Ovary (tissue), 9 donors: ENCODE results near the gene FCHSD1. TPM values are rescaled to one million over a fixed set of nuclear protein-coding genes. Genes with fewer than 3 reads are reported as not detected.

Experiments
- DNase-seq, 5 donors: peaks; one replicate each; pipeline ENCODE4 v3.0.0-alpha.2; 2019 to 2020
- H3K27ac ChIP-seq, 2 donors: fragments of 200-600 bp; one replicate each; pipeline versions ENCODE4 v1.5.1 to v1.8.0; 2019 to 2022
- H3K27me3 ChIP-seq: fragments of 200-600 bp; one replicate; pipeline ENCODE4 v1.8.0; 2022
- H3K36me3 ChIP-seq: fragments of 200-600 bp; sonication (generic); one replicate; pipeline ENCODE4 v1.5.1; 2019
- H3K4me1 ChIP-seq: one replicate; pipeline ENCODE4 v1.8.1; 2013; ENCODE audit warnings: mild to moderate bottlenecking, moderate library complexity; ENCODE audit not compliant: insufficient read depth
- H3K4me3 ChIP-seq: fragments of 200-600 bp; sonication (generic); one replicate; pipeline ENCODE4 v1.5.1; 2017
- H3K9me3 ChIP-seq, 2 donors: fragments of 200-600 bp in 1 of 2; sonication (generic) in 1 of 2; one replicate each; pipeline versions ENCODE4 v1.5.1 to v1.8.1; 2013 to 2019; ENCODE audit warnings: mild to moderate bottlenecking in 1 of 2, moderate library complexity in 1 of 2
- CTCF ChIP-seq, 3 donors: fragments of 450-650 bp in 2 of 3; fragments of 200-600 bp in 1 of 3; IDR thresholded peaks; one replicate each; pipeline versions ENCODE4 v1.5.1 to v1.8.0; 2016 to 2022; ENCODE audit warnings: antibody characterized with exemption in 3 of 3, mild to moderate bottlenecking in 1 of 3
- EP300 ChIP-seq: sonication (generic); formaldehyde crosslinking; IDR thresholded peaks from one replicate; pipeline ENCODE4 v1.6.1; 2017; ENCODE audit warnings: antibody characterized with exemption
- POLR2A ChIP-seq: fragments of 450-650 bp; IDR thresholded peaks from one replicate; pipeline ENCODE4 v1.6.1; 2017; ENCODE audit warnings: antibody characterized with exemption, mild to moderate bottlenecking, moderate library complexity
- WGBS, 3 donors: extraction: QIAGEN DNeasy Blood & Tissue Kit in 1 of 3; methylation state at CpG; one replicate each; pipeline versions ENCODE4 v1.1.5 to v1.1.7; 2013 to 2017; 5-methylcytosine and 5-hydroxymethylcytosine counted together
- intact Hi-C, 4 donors: fragments of 100-400 bp; cut with DNase I; formaldehyde crosslinking; loops; one replicate each; pipeline versions ENCODE4 v1.11.0 to v1.15.1; 2022 to 2023
- polyA plus RNA-seq, 2 donors: library from polyadenylated mRNA; stranded (reverse); fragments of 200-250 nt in 1 of 2; fragments of 350-450 nt in 1 of 2; fragmentation: Illumina TruSeq in 1 of 2; extraction: RNeasy Lipid Tissue Mini Kit (QIAGEN cat#74804) in 1 of 2; gene quantifications; one replicate each; pipeline ENCODE4 v1.2.3, GENCODE V29; 2013 to 2014
- total RNA-seq, 7 donors: library from RNA; depleted of rRNA in 2 of 7; stranded (reverse); fragments of >200 nt in 2 of 7; fragmentation: NEBNext Ultra II Directional in 3 of 7; extraction: Animal tissue kit (Norgen Biotek cat#: 25700) in 3 of 7; gene quantifications; one replicate each; pipeline versions ENCODE4 v1.1.0 to v1.2.4, GENCODE V29; 2016 to 2023
- donor health status: DM: no; HTN: no; CAD: no; lungs with moderate emphysema.
- donor health status: DM: no; HTN: no; CAD: no.
- donor health status: Bipolar disorder and iron deficiency.
- donor health status: DM: yes; HTN: yes; CAD: no.
- donor health status: DM: no; HTN: no; CAD: no.
- donor health status: DM: yes; HTN: yes; CAD: no.

FCHSD1 gene
- total and polyA plus RNA-seq, 9 donors: 10.4 to 35.2 (median 23.9) TPM

GRCh38 chr5:141646026-141646425 lies 5.2 kb downstream of the FCHSD1 start:
- no peak overlapping the region for H3K4me3 ChIP-seq
- H3K27me3 ChIP-seq: no peaks in the 10 kb centered on the region
- DNase-seq: no peak
- TF ChIP-seq EP300 (no peak), CTCF (IDR thresholded peaks at IDR 0.05) (no peak), POLR2A (no peak)
- no peaks in the 10 kb centered on the region for H3K36me3 ChIP-seq
- intact Hi-C loops: no loop called here
- H3K4me1 ChIP-seq: peaks cover 2% of the 10 kb centered on the region
- no peak overlapping the region for H3K27ac ChIP-seq
- WGBS, 3 donors: 89 to 95% (median 90%) methylated on average over 6 of the region's 6 CpGs
- no peaks in the 10 kb centered on the region for H3K9me3 ChIP-seq

- Histone ChIP-seq H3K36me3 (no peaks in the 10 kb centered on the region), H3K27ac (no peak overlapping the region), H3K4me3 (no peak overlapping the region), H3K4me1 (peaks cover 6% of the 10 kb centered on the region), H3K9me3 (no peaks in the 10 kb centered on the region), H3K27me3 (no peaks in the 10 kb centered on the region)
- TF ChIP-seq EP300 (no peak), CTCF (IDR thresholded peaks at IDR 0.05) (no peak)
- WGBS, 3 donors: 75 to 81% (median 77%) methylated on average over 2 of the region's 2 CpGs
- intact Hi-C loops: no loop called here
- DNase-seq: no peak
Observed at GRCh38 chr5:141641634-141642267, 9.5 kb downstream of the FCHSD1 start.

GRCh38 chr5:141640698-141641097 lies 10.5 kb downstream of the FCHSD1 start:
- Histone ChIP-seq H3K27me3 (no peaks in the 10 kb centered on the region), H3K4me1 (peaks cover 8% of the 10 kb centered on the region), H3K4me3 (no peak overlapping the region), H3K9me3 (no peaks in the 10 kb centered on the region), H3K27ac (no peak overlapping the region), H3K36me3 (no peaks in the 10 kb centered on the region)
- TF ChIP-seq CTCF (IDR thresholded peaks at IDR 0.05) (no peak), EP300 (no peak), POLR2A (no peak)
- WGBS, 3 donors: 78 to 82% (median 79%) methylated on average over 9 of the region's 9 CpGs
- DNase-seq: no peak
- intact Hi-C loops: no loop called here

- TF ChIP-seq CTCF (IDR thresholded peaks at IDR 0.05): no peak
- no peak for TF ChIP-seq POLR2A
- TF ChIP-seq EP300: no peak
- no peaks in the 10 kb centered on the region for H3K9me3 ChIP-seq
- no peaks in the 10 kb centered on the region for H3K27me3 ChIP-seq
- no peaks in the 10 kb centered on the region for H3K36me3 ChIP-seq
- no peak for DNase-seq
- WGBS, 3 donors: 73 to 84% (median 80%) methylated on average over 3 of the region's 3 CpGs
- intact Hi-C loops: no loop called here
- H3K27ac ChIP-seq: no peak overlapping the region
- peaks cover 13% of the 10 kb centered on the region for H3K4me1 ChIP-seq
- H3K4me3 ChIP-seq: no peak overlapping the region
Observed at GRCh38 chr5:141640051-141640415, 11.2 kb downstream of the FCHSD1 start.
